ENCODE data around the gene MRRF.
A peak's percentile ranks its signal among the peaks of the same experiment; 100 is the strongest.

MRRF gene

GRCh38 chr9:122370869-122371755 is 106.4 kb downstream of the MRRF start, which contains the start of gene PTGS1:
Gene PTGS1 (plus strand): TSS chr9:122371024. CDS start chr9:122371085, 61 bp downstream.
- peak; percentile 54 for DNase-seq (ENCODE audit: low read depth)
- no peak for TF ChIP-seq CTCF (IDR thresholded peaks at IDR 0.05; ENCODE audit: low read length, missing control alignments)
- H3K4me3 ChIP-seq (replicated peaks; ENCODE audit: low read depth, low read length): peak within 1 kb of the TSS; percentile 70

GRCh38 chr9:122371846-122372245 is 107.2 kb downstream of the MRRF start:
- peak overlapping the region; percentile 70 for H3K4me3 ChIP-seq (replicated peaks; ENCODE audit: low read depth, low read length)
- no peak for TF ChIP-seq CTCF (IDR thresholded peaks at IDR 0.05; ENCODE audit: low read length, missing control alignments)
- no peak for DNase-seq (ENCODE audit: low read depth)

- H3K4me3 ChIP-seq (replicated peaks; ENCODE audit: low read depth, low read length): peak overlapping the region; percentile 70
- DNase-seq (ENCODE audit: low read depth): no peak
- TF ChIP-seq CTCF (IDR thresholded peaks at IDR 0.05; ENCODE audit: low read length, missing control alignments): no peak
Observed at GRCh38 chr9:122372856-122373845, 108.5 kb downstream of the MRRF start.

- H3K4me3 ChIP-seq (replicated peaks; ENCODE audit: low read depth, low read length): peak overlapping the region; percentile 70
- no peak for TF ChIP-seq CTCF (IDR thresholded peaks at IDR 0.05; ENCODE audit: low read length, missing control alignments)
- DNase-seq (ENCODE audit: low read depth): peak; percentile 80
Observed at GRCh38 chr9:122374885-122375420, 110.3 kb downstream of the MRRF start.

- DNase-seq (ENCODE audit: low read depth): no peak
- no peak overlapping the region for H3K4me3 ChIP-seq (replicated peaks; ENCODE audit: low read depth, low read length)
- no peak for TF ChIP-seq CTCF (IDR thresholded peaks at IDR 0.05; ENCODE audit: low read length, missing control alignments)
Observed at GRCh38 chr9:122376796-122377195, 112.1 kb downstream of the MRRF start.

GRCh38 chr9:122377241-122378164 is 112.8 kb downstream of the MRRF start:
- H3K4me3 ChIP-seq (replicated peaks; ENCODE audit: low read depth, low read length): no peak overlapping the region
- DNase-seq (ENCODE audit: low read depth): no peak
- no peak for TF ChIP-seq CTCF (IDR thresholded peaks at IDR 0.05; ENCODE audit: low read length, missing control alignments)
